ENCODE results near the gene VMAC. TPM values are rescaled to one million over a fixed set of nuclear protein-coding genes. Genes with fewer than 3 reads are reported as not detected.

VMAC gene
- total and polyA plus RNA-seq, 2 of the 13 experiments (the other 11 are each of a cell fraction or from before 2014, with no cell fraction given), result 2.4 TPM

GRCh38 chr19:5882421-5882968, 22.2 kb upstream of the VMAC start:
- peak overlapping the region; percentile 40 for H3K27ac ChIP-seq (ENCODE audit: extremely low read length, insufficient read depth, low read length)
- 0 out of 2 replicates have a peak, but pooled peaks have one; percentile 13 for TF ChIP-seq ARID5B (CRISPR knock-in tag; IDR thresholded peaks at IDR 0.05)
- TF ChIP-seq GATAD2A (CRISPR knock-in tag; IDR thresholded peaks at IDR 0.05), result peak; percentile 26; the same call in 1 of the 2 replicates
- peak; percentile 64 for TF ChIP-seq ZNF687 (CRISPR knock-in tag; IDR thresholded peaks at IDR 0.05)
- peak; percentile 57 for TF ChIP-seq ZMYM2 (CRISPR knock-in tag; IDR thresholded peaks at IDR 0.05)
- TF ChIP-seq ZSCAN5A (CRISPR knock-in tag; IDR thresholded peaks at IDR 0.05; ENCODE audit: borderline replicate concordance), result no peak
- TF ChIP-seq TBL1XR1 (IDR thresholded peaks at IDR 0.05; ENCODE audit: borderline replicate concordance, low read length, partially characterized antibody), result no peak
- peak; percentile 99 for TF ChIP-seq ZNF264 (CRISPR knock-in tag; IDR thresholded peaks at IDR 0.05)
- 0 out of 2 replicates have a peak, but pooled peaks have one; percentile 5 for TF ChIP-seq ZBTB33 (CRISPR knock-in tag; IDR thresholded peaks at IDR 0.05)
- BruUV-seq (replicated peaks), result no TSS peak
- H3K4me3 ChIP-seq (replicated peaks in 1 of 3; ENCODE audit: insufficient read depth in 1 of 3, low read depth in 2 of 3, low read length in 3 of 3), result no peak overlapping the region
- H3K9me3 ChIP-seq (ENCODE audit: low read length), result no peaks in the 10 kb centered on the region
- intact Hi-C loops (cut with micrococcal nuclease; ENCODE audit: unreplicated experiment) (no loop called here), in situ Hi-C loops (cut with HindIII; ENCODE audit: extremely low pct_ligation_motif_present, low pct_unique_long_range_greater_than_20kb) (no loop called here)
- H2AFZ ChIP-seq (ENCODE audit: low read length), result no peak overlapping the region
- ChIA-PET POLR2A (interaction anchor here (1.2 to 2.1 kb wide), 2 partner anchors 21 to 54 kb away, joined by 4 to 8 read pairs; partner anchors contain the start of gene NDUFA11), CTCF (ENCODE audit: low intra/inter-chr PET ratio, low total read pairs) (no interaction called here)
- DNase-seq (ENCODE audit: low spot score), result no peak
- H4K20me1 ChIP-seq (ENCODE audit: insufficient read depth, low read length), result no peaks in the 10 kb centered on the region
- H3K4me1 ChIP-seq (ENCODE audit: insufficient read depth, low read length), result peaks cover 82% of the 10 kb centered on the region
- no peaks in the 10 kb centered on the region for H3K36me3 ChIP-seq (replicated peaks in 1 of 2; ENCODE audit: control insufficient read depth in 1 of 2, insufficient read depth in 2 of 2, low read length in 2 of 2)
- WGBS (ENCODE audit: low lambda C conversion rate), result 89% methylated on average over 6 of the region's 9 CpGs
- no peak overlapping the region for H3K4me2 ChIP-seq (ENCODE audit: low read depth, low read length)
- H3K9ac ChIP-seq (ENCODE audit: insufficient read depth, low read depth, low read length), result no peak overlapping the region
- no peak for FAIRE-seq
- no peak for ATAC-seq
- no peaks in the 10 kb centered on the region for H3K79me2 ChIP-seq (ENCODE audit: insufficient read depth, low read length)
- H3K27me3 ChIP-seq (ENCODE audit: control insufficient read depth in 1 of 2, insufficient read depth in 2 of 2, low read length in 2 of 2), result no peaks in the 10 kb centered on the region
